Trophoblast cell (in vitro differentiated cells and primary cell): ENCODE results near the gene NBPF4.

Source experiments
- DNase-seq, 2 donors: peaks; one replicate each; pipeline ENCODE4 v3.0.0-alpha.2; 2016
- H2AFZ ChIP-seq: 2 replicates; pipeline ENCODE4 v1.6.1; 2013; ENCODE audit warnings: low read length, moderate library complexity, mild to moderate bottlenecking; ENCODE audit not compliant: insufficient read depth, poor library complexity
- H2AK5ac ChIP-seq: 2 replicates; pipeline ENCODE4 v1.6.1; 2013; ENCODE audit warnings: mild to moderate bottlenecking, low read length
- H2BK120ac ChIP-seq: 2 replicates; pipeline ENCODE4 v1.6.1; 2013; ENCODE audit warnings: low read length, mild to moderate bottlenecking, moderate library complexity; ENCODE audit not compliant: insufficient read depth, poor library complexity
- H2BK12ac ChIP-seq: 2 replicates; pipeline ENCODE4 v1.6.1; 2013; ENCODE audit warnings: mild to moderate bottlenecking, low read length, moderate library complexity
- H2BK5ac ChIP-seq: 2 replicates; pipeline ENCODE4 v1.6.1; 2013; ENCODE audit warnings: low read length, low read depth, moderate library complexity, mild to moderate bottlenecking; ENCODE audit not compliant: poor library complexity
- H3K14ac ChIP-seq: 2 replicates; pipeline ENCODE4 v1.6.1; 2013; ENCODE audit warnings: mild to moderate bottlenecking, low read length
- H3K18ac ChIP-seq: 2 replicates; pipeline ENCODE4 v1.6.1; 2013; ENCODE audit warnings: mild to moderate bottlenecking, low read length
- H3K23ac ChIP-seq: 2 replicates; pipeline ENCODE4 v1.6.1; 2013; ENCODE audit warnings: low read length
- H3K27ac ChIP-seq: 2 replicates; pipeline ENCODE4 v1.5.1; 2013; ENCODE audit warnings: low read depth, mild to moderate bottlenecking, inconsistent platforms, low read length, moderate library complexity
- H3K27me3 ChIP-seq: 2 replicates; pipeline ENCODE4 v1.6.1; 2013; ENCODE audit warnings: inconsistent platforms, mild to moderate bottlenecking, low read length, moderate library complexity; ENCODE audit not compliant: insufficient read depth
- H3K36me3 ChIP-seq, 2 experiments: 1 replicate in 1 of 2; 2 replicates in 1 of 2; pipeline ENCODE4 v1.6.1; 2013; ENCODE audit warnings: low read length in 2 of 2, mild to moderate bottlenecking in 2 of 2, moderate library complexity in 1 of 2; ENCODE audit not compliant: insufficient read depth in 2 of 2, control insufficient read depth in 1 of 2
- H3K4ac ChIP-seq: 2 replicates; pipeline ENCODE4 v1.6.1; 2013; ENCODE audit warnings: low read depth, mild to moderate bottlenecking, low read length, moderate library complexity
- H3K4me1 ChIP-seq, 2 experiments: 1 replicate in 1 of 2; 2 replicates in 1 of 2; pipeline ENCODE4 v1.6.1; 2013; ENCODE audit warnings: low read length in 2 of 2, mild to moderate bottlenecking in 2 of 2, moderate library complexity in 1 of 2; ENCODE audit not compliant: insufficient read depth in 2 of 2, control insufficient read depth in 1 of 2
- H3K4me2 ChIP-seq: 2 replicates; pipeline ENCODE4 v1.6.1; 2013; ENCODE audit warnings: inconsistent platforms, mild to moderate bottlenecking, low read length, moderate library complexity
- H3K4me3 ChIP-seq: 2 replicates; pipeline ENCODE4 v1.5.1; 2013; ENCODE audit warnings: mild to moderate bottlenecking, low read depth, low read length, inconsistent platforms
- H3K79me1 ChIP-seq: one replicate; pipeline ENCODE4 v1.6.1; 2013; ENCODE audit warnings: low read length
- H3K79me2 ChIP-seq: 2 replicates; pipeline ENCODE4 v1.6.1; 2013; ENCODE audit warnings: low read length, mild to moderate bottlenecking; ENCODE audit not compliant: control insufficient read depth, insufficient read depth, poor library complexity
- H3K9ac ChIP-seq: 2 replicates; pipeline ENCODE4 v1.6.1; 2013; ENCODE audit warnings: mild to moderate bottlenecking, low read length
- H3K9me3 ChIP-seq: 2 replicates; pipeline ENCODE4 v1.6.1; 2013; ENCODE audit warnings: low read depth, mild to moderate bottlenecking, control low read depth, inconsistent platforms, low read length; ENCODE audit not compliant: insufficient read depth
- H4K12ac ChIP-seq: 2 replicates; pipeline ENCODE4 v1.6.1; 2013; ENCODE audit warnings: low read depth, mild to moderate bottlenecking, low read length, moderate library complexity
- H4K8ac ChIP-seq: 2 replicates; pipeline ENCODE4 v1.6.1; 2013; ENCODE audit warnings: low read depth, mild to moderate bottlenecking, low read length, moderate library complexity
- H4K91ac ChIP-seq: one replicate; pipeline ENCODE4 v1.6.1; 2013; ENCODE audit warnings: low read depth, mild to moderate bottlenecking, low read length, moderate library complexity
- WGBS: extraction: QIAGEN DNeasy Blood & Tissue Kit; methylation state at CpG from one replicate; pipeline ENCODE4 v1.1.7; 2013; ENCODE audit warnings: missing lambda C conversion rate; ENCODE audit not compliant: insufficient read length, insufficient coverage; ENCODE audit errors: extremely low coverage; 5-methylcytosine and 5-hydroxymethylcytosine counted together

Gene NBPF4

GRCh38 chr1:108188801-108189200, 55.1 kb downstream of the NBPF4 start:
- Histone ChIP-seq H2AK5ac (no peak overlapping the region), H2BK12ac (no peak overlapping the region), H3K27me3 (no peaks in the 10 kb centered on the region), H3K9me3 (no peaks in the 10 kb centered on the region), H3K23ac (no peak overlapping the region), H3K4ac (peak overlapping the region; percentile 46), H3K4me2 (no peak overlapping the region), H4K8ac (no peak overlapping the region), H2BK120ac (no peak overlapping the region), H3K4me1 (no peaks in the 10 kb centered on the region), H4K12ac (no peak overlapping the region), H3K79me1 (no peaks in the 10 kb centered on the region), H2BK5ac (no peak overlapping the region), H3K18ac (no peak overlapping the region), H2AFZ (no peak overlapping the region), H3K9ac (no peak overlapping the region), H3K14ac (no peak overlapping the region), H3K4me3 (no peak overlapping the region), H3K36me3 (peaks cover 10 to 11% of the 10 kb centered on the region in 2 experiments), H4K91ac (no peak overlapping the region), H3K79me2 (peaks cover 4% of the 10 kb centered on the region), H3K27ac (no peak overlapping the region)
- DNase-seq = no peak
- WGBS = no CpG with 5 or more reads among the region's 1 CpG

- H3K4me2 ChIP-seq = no peak overlapping the region
- no peak overlapping the region for H3K18ac ChIP-seq
- no peak overlapping the region for H2BK5ac ChIP-seq
- H3K9me3 ChIP-seq = no peaks in the 10 kb centered on the region
- no peaks in the 10 kb centered on the region for H3K4me1 ChIP-seq
- H3K79me2 ChIP-seq = peaks cover 1% of the 10 kb centered on the region
- no peak overlapping the region for H4K8ac ChIP-seq
- no peaks in the 10 kb centered on the region for H3K27me3 ChIP-seq
- H2AFZ ChIP-seq = no peak overlapping the region
- no peak overlapping the region for H3K14ac ChIP-seq
- no peak for DNase-seq
- H4K12ac ChIP-seq = no peak overlapping the region
- no peak overlapping the region for H2BK120ac ChIP-seq
- no peaks in the 10 kb centered on the region for H3K79me1 ChIP-seq
- no peak overlapping the region for H2AK5ac ChIP-seq
- H3K27ac ChIP-seq = no peak overlapping the region
- H3K4ac ChIP-seq = no peak overlapping the region
- H3K36me3 ChIP-seq = peaks cover 6 to 8% of the 10 kb centered on the region in 2 experiments
- no peak overlapping the region for H2BK12ac ChIP-seq
- H3K9ac ChIP-seq = no peak overlapping the region
- H4K91ac ChIP-seq = no peak overlapping the region
- no CpG with 5 or more reads among the region's 2 CpGs for WGBS
- H3K23ac ChIP-seq = no peak overlapping the region
- H3K4me3 ChIP-seq = no peak overlapping the region
Measured at GRCh38 chr1:108182959-108183700, 60.7 kb downstream of the NBPF4 start.

GRCh38 chr1:108179018-108179417, 64.9 kb downstream of the NBPF4 start:
- Histone ChIP-seq H4K8ac (no peak overlapping the region), H3K36me3 (peaks cover 18 to 19% of the 10 kb centered on the region in 2 experiments), H3K4me3 (no peak overlapping the region), H3K18ac (no peak overlapping the region), H3K27ac (no peak overlapping the region), H4K91ac (no peak overlapping the region), H4K12ac (no peak overlapping the region), H3K79me1 (no peaks in the 10 kb centered on the region), H3K27me3 (no peaks in the 10 kb centered on the region), H3K9me3 (peaks cover 8% of the 10 kb centered on the region), H3K4me2 (no peak overlapping the region), H3K9ac (no peak overlapping the region), H3K4ac (no peak overlapping the region), H2BK12ac (no peak overlapping the region), H3K14ac (no peak overlapping the region), H2BK5ac (no peak overlapping the region), H2AK5ac (no peak overlapping the region), H2BK120ac (no peak overlapping the region), H3K4me1 (no peaks in the 10 kb centered on the region), H3K79me2 (no peaks in the 10 kb centered on the region), H3K23ac (no peak overlapping the region), H2AFZ (no peak overlapping the region)
- no CpG with 5 or more reads among the region's 1 CpG for WGBS
- DNase-seq = no peak
